Endodermal cell (in vitro differentiated cells): ENCODE measurements around the gene PRKCA. TPM values are rescaled to one million over a fixed set of nuclear protein-coding genes. Genes with fewer than 3 reads are reported as not detected.

ENCODE experiments used
- DNase-seq: peaks from one replicate; pipeline ENCODE4 v3.0.0-alpha.2; 2017
- H3K27ac ChIP-seq: 2 replicates; pipeline ENCODE4 v1.5.1; 2013; ENCODE audit warnings: mild to moderate bottlenecking, low read depth, low read length, moderate library complexity
- H3K27me3 ChIP-seq: 2 replicates; pipeline ENCODE4 v1.6.1; 2013; ENCODE audit warnings: mild to moderate bottlenecking, low read length, moderate library complexity; ENCODE audit not compliant: insufficient read depth, control insufficient read depth, poor library complexity, severe bottlenecking
- H3K36me3 ChIP-seq: 2 replicates; pipeline ENCODE4 v1.7.0; 2013; ENCODE audit warnings: mild to moderate bottlenecking, low read length, moderate library complexity; ENCODE audit not compliant: control insufficient read depth, insufficient read depth
- H3K4me1 ChIP-seq: one replicate; pipeline ENCODE4 v1.7.0; 2013; ENCODE audit warnings: low read length; ENCODE audit not compliant: control insufficient read depth, insufficient read depth
- H3K4me3 ChIP-seq: 2 replicates; pipeline ENCODE4 v1.5.1; 2013; ENCODE audit warnings: mild to moderate bottlenecking, low read length, moderate library complexity
- H3K9ac ChIP-seq: 2 replicates; pipeline ENCODE4 v1.6.1; 2013; ENCODE audit warnings: mild to moderate bottlenecking, low read length, moderate library complexity; ENCODE audit not compliant: poor library complexity, severe bottlenecking; ENCODE audit errors: extremely low read depth
- H3K9me3 ChIP-seq: 2 replicates; pipeline ENCODE4 v1.6.1; 2013; ENCODE audit warnings: mild to moderate bottlenecking, low read length, moderate library complexity; ENCODE audit not compliant: control insufficient read depth
- H3K27ac Mint-ChIP-seq: 2 replicates; pipeline ENCODE4 v1.8.0; 2020; ENCODE audit warnings: mixed read lengths
- H3K27me3 Mint-ChIP-seq: 2 replicates; pipeline ENCODE4 v1.8.0; 2021; ENCODE audit warnings: mild to moderate bottlenecking, mixed read lengths; ENCODE audit not compliant: insufficient read depth
- H3K36me3 Mint-ChIP-seq: 2 replicates; pipeline ENCODE4 v1.8.0; 2020; ENCODE audit warnings: low read depth, mixed read lengths
- H3K4me1 Mint-ChIP-seq: 2 replicates; pipeline ENCODE4 v1.8.0; 2020; ENCODE audit warnings: mixed read lengths
- H3K4me3 Mint-ChIP-seq: 2 replicates; pipeline ENCODE4 v1.8.0; 2020; ENCODE audit warnings: mild to moderate bottlenecking, moderate library complexity, mixed read lengths
- H3K9me3 Mint-ChIP-seq: 2 replicates; pipeline ENCODE4 v1.8.0; 2020; ENCODE audit warnings: mild to moderate bottlenecking, mixed read lengths
- WGBS, 2 experiments: methylation state at CpG; one replicate each; pipeline versions ENCODE4 v1.1.5 to v1.1.7; 2013; ENCODE audit warnings: missing lambda C conversion rate in 2 of 2, mixed read lengths in 1 of 2; ENCODE audit not compliant: insufficient coverage in 1 of 2, insufficient read length in 1 of 2; 5-methylcytosine and 5-hydroxymethylcytosine counted together
- total RNA-seq, 2 donors: library from RNA; stranded (reverse); fragmentation: NEBNext Ultra II Directional in 1 of 2; extraction: Animal tissue kit (Norgen Biotek cat#: 25700) in 1 of 2; gene quantifications; 2 replicates in 1 of 2; 3 replicates in 1 of 2; pipeline ENCODE4 v1.2.1, GENCODE V29; 2021
- TF ChIP-seq, protein P1 (sequence below): fragments of 200-600 bp; sonication (generic); conservative IDR thresholded peaks from 2 replicates; pipeline ENCODE4 v1.5.0; 2021; ENCODE audit warnings: antibody characterized with exemption, mild to moderate bottlenecking

Gene PRKCA
- total RNA-seq, 2 donors from 2014 or later = 8.7 to 14.6 TPM

GRCh38 chr17:66511135-66511534 lies 208.7 kb downstream of the PRKCA start:
- WGBS, 2 experiments = 93 to 100% methylated on average over 2 to 3 of the region's 3 CpGs

DNA sequence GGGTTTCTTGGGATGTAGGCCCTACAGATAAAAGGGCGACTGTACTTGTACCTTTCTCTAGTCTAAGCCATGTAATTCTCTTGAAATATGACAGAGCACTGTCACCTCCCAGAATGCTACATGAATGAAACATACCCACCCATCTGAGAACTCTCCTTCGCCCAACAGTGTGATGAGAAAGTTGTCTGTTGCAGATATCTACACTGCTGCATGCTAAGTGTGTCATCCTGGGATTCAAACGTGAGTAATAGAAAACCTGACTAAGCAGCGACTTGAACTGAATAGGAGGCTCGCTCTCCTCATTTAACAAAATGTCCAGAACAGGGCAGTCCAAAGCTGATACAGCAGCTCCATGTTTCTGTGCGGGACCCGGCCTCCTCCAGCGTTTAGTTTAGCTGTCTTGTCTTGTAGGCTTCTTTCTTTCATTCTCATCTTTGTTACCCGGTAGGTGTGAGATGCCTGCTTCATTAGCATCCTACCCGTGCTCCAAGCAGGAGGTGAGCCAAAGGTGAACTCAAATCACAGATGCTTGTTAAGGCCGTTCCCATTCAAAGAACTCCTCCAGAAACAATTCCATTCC lies 211.9 kb downstream of the PRKCA start:
- H3K36me3 Mint-ChIP-seq = no peaks in the 10 kb centered on the region

More at GRCh38 chr17:66511135-66511534, 208.7 kb downstream of the PRKCA start:
- no peak overlapping the region for H3K9ac ChIP-seq
- H3K9me3 ChIP-seq = no peaks in the 10 kb centered on the region
- no peaks in the 10 kb centered on the region for H3K9me3 Mint-ChIP-seq
- no peak for DNase-seq
- no peak overlapping the region for H3K27ac Mint-ChIP-seq
- no peaks in the 10 kb centered on the region for H3K27me3 ChIP-seq
- H3K4me1 Mint-ChIP-seq = peaks cover 6% of the 10 kb centered on the region
- H3K4me3 Mint-ChIP-seq = no peak overlapping the region
- no peaks in the 10 kb centered on the region for H3K36me3 Mint-ChIP-seq
- no peaks in the 10 kb centered on the region for H3K36me3 ChIP-seq
- no peaks in the 10 kb centered on the region for H3K4me1 ChIP-seq
- H3K4me3 ChIP-seq = no peak overlapping the region
- H3K27me3 Mint-ChIP-seq = no peaks in the 10 kb centered on the region
- no peak overlapping the region for H3K27ac ChIP-seq
- TF ChIP-seq, protein P1, sequence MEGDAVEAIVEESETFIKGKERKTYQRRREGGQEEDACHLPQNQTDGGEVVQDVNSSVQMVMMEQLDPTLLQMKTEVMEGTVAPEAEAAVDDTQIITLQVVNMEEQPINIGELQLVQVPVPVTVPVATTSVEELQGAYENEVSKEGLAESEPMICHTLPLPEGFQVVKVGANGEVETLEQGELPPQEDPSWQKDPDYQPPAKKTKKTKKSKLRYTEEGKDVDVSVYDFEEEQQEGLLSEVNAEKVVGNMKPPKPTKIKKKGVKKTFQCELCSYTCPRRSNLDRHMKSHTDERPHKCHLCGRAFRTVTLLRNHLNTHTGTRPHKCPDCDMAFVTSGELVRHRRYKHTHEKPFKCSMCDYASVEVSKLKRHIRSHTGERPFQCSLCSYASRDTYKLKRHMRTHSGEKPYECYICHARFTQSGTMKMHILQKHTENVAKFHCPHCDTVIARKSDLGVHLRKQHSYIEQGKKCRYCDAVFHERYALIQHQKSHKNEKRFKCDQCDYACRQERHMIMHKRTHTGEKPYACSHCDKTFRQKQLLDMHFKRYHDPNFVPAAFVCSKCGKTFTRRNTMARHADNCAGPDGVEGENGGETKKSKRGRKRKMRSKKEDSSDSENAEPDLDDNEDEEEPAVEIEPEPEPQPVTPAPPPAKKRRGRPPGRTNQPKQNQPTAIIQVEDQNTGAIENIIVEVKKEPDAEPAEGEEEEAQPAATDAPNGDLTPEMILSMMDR = no peak

GRCh38 chr17:66515974-66516373 lies 213.6 kb downstream of the PRKCA start:
- WGBS, 2 experiments = 87 to 90% methylated on average over 4 of the region's 4 CpGs
- Mint-ChIP-seq H3K9me3 (no peaks in the 10 kb centered on the region), H3K4me3 (no peak overlapping the region)

More for the DNA sequence above, 211.9 kb downstream of the PRKCA start:
- no peak overlapping the region for H3K9ac ChIP-seq
- H3K27me3 ChIP-seq = no peaks in the 10 kb centered on the region
- 61 to 67% methylated on average over 9 to 11 of the region's 11 CpGs for WGBS, 2 experiments
- H3K36me3 ChIP-seq = no peaks in the 10 kb centered on the region
- Mint-ChIP-seq H3K27me3 (no peaks in the 10 kb centered on the region), H3K27ac (no peak overlapping the region), H3K9me3 (no peaks in the 10 kb centered on the region), H3K4me1 (no peaks in the 10 kb centered on the region), H3K4me3 (no peak overlapping the region)
- no peaks in the 10 kb centered on the region for H3K9me3 ChIP-seq
- H3K4me1 ChIP-seq = no peaks in the 10 kb centered on the region
- TF ChIP-seq, protein P1 = no peak
- no peak for DNase-seq
- H3K4me3 ChIP-seq = no peak overlapping the region
- H3K27ac ChIP-seq = no peak overlapping the region

More at GRCh38 chr17:66515974-66516373, 213.6 kb downstream of the PRKCA start:
- H3K4me3 ChIP-seq = no peak overlapping the region
- no peak overlapping the region for H3K27ac ChIP-seq
- Mint-ChIP-seq H3K4me1 (no peaks in the 10 kb centered on the region), H3K36me3 (no peaks in the 10 kb centered on the region), H3K27ac (no peak overlapping the region), H3K27me3 (no peaks in the 10 kb centered on the region)
- H3K36me3 ChIP-seq = no peaks in the 10 kb centered on the region
- no peak overlapping the region for H3K9ac ChIP-seq
- no peaks in the 10 kb centered on the region for H3K27me3 ChIP-seq
- DNase-seq = no peak
- no peaks in the 10 kb centered on the region for H3K4me1 ChIP-seq
- H3K9me3 ChIP-seq = no peaks in the 10 kb centered on the region
- TF ChIP-seq, protein P1 = no peak
